GM19328 (cell line): Measurements from ENCODE around the gene RSU1.

Experiments used
- ATAC-seq: cut with Tn5 transposase; IDR thresholded peaks from one replicate; pipeline ENCODE4 v1.9.1; 2021; ENCODE audit warnings: mild to moderate bottlenecking, moderate library complexity; ENCODE audit not compliant: unreplicated experiment

Gene RSU1

DNA sequence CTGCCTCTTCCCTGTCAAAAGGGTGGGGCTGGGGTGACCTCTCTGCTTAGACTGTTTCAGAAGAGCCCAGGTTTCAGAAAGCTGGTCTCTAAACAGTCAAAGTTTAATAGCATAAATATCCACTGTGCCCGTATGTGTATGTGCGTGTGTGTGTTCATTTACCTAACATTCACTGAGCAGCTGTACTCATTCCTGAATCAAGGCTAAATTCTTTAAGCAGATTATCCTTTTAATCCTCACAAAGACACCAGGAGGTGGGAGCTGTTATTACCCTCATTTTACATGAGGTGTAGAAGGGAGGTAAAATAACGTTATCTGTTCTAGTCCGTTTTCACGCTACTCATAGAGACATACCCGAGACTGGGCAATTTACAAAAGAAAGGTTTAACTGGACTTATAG, 72.2 kb downstream of the RSU1 start:
- no peak for ATAC-seq

GRCh38 chr10:16742165-16742960, 74.9 kb downstream of the RSU1 start:
- ATAC-seq = no peak

- ATAC-seq = no peak
Observed at GRCh38 chr10:16741540-16741939, 75.7 kb downstream of the RSU1 start.

DNA sequence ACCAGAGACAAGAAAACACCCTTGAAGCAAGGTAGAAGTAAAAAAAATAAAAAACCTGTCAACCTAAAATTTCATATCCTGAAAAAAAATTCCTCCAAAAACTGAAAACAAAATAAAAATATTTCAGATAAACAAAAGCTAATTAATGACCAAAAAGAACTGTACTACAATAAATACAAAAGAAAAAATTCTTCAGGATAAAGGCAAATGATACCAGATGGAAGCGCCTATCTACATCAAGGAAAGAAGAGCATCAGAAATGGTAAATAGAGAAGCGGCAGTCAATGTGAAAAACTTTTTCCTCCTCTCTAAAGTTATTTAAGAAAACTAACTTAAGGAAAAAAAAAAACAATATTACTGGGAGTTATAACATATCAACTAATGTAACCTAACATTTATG, 79.8 kb downstream of the RSU1 start:
- ATAC-seq = no peak

GRCh38 chr10:16735671-16736070, 81.6 kb downstream of the RSU1 start:
- no peak for ATAC-seq

DNA sequence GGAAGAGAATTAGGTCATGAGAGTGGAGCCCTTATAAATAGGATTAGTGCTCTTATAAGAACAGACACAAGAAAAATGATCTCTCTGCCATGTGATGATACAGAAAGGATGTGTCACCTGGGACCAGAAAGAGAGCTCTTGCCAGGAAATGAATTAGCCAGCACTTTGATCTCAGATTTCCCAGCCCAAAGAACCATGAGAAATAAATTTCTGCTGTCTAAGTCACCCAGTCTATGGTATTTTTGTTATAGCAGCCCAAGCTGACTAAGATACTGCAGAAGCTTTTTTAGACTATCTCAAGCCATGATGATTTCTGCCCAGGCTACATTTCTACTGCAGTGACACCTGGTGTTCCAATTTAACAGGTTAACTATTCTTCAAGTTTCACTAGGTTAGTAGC, 84.8 kb downstream of the RSU1 start:
- no peak for ATAC-seq

- ATAC-seq = no peak
Observed at GRCh38 chr10:16728266-16728665, 89.0 kb downstream of the RSU1 start.

DNA sequence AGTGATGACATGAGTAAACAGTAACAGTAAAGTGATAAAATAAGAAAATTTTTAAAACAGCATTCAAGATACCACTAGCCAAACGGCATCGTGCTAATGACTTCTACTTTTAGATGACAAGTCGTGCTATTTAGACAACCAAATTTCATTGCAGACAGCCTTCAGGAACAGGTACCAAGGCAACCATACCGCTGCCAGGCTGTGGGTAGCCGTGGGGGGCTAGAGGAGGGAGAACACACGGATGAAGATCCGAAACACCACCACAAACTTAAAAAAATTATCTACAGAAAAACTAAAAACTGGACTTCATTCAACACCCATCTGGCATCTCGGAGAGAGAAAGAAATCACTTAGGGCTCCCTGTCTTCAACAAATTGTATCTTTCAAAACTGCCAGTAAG, 89.6 kb downstream of the RSU1 start:
- ATAC-seq = no peak

DNA sequence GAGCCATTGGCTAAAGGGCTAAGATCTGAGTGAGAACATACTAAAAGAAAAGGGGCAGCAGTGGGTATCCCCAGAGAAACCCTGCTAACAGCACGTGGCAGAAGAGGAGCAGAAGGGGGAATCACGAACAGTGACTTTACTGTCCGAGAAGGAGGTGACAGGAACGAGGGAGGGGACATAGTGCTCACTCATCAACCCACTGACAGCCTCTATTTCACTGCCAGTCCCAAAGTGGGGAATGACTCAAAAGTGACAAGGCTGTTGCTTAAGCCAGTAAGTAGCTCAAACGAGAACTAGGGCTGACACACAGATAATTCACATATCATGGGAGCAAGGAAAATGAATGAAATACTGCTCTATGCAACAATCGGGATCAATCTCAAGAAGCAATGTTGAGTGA, 92.7 kb downstream of the RSU1 start:
- ATAC-seq = no peak

- no peak for ATAC-seq
Observed at GRCh38 chr10:16720812-16721211, 96.4 kb downstream of the RSU1 start.

DNA sequence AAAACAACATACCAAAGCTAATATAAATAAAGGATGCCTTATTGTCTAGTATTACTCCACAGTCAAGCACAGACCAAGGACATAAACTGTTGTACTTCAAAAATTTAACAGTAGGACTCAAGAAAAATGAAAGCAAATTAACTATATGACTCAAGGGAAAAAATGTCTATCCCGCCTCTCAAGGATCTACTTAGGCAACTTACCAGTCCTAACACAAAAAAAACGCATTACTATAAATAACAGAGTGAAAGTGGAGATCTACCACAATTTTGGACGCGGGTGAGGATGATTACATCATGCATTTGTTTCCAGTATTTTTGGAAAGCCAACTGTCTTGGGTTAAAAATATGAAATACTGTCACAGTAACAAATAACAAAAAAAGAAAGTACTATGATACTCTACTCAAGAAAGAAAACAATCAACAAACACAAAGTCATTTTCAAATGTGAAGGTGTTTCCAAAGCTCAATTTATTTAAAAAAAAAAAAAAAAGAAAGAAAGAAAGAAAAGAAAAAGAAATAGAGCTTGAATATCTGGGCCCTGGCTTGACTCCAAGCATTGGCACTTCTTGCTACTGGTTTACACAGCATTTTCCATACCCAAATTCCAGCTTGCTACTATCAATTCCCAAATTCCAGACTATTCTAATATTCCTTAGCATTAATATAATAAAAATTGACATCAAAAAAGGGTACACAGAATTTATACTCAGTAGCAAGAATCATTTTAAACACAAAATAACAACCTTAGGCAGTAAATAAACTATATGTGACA, 99.4 kb downstream of the RSU1 start:
- no peak for ATAC-seq

GRCh38 chr10:16716051-16716450, 101.2 kb downstream of the RSU1 start:
- ATAC-seq = no peak

GRCh38 chr10:16713290-16713689, 103.9 kb downstream of the RSU1 start:
- no peak for ATAC-seq

GRCh38 chr10:16712883-16713282, 104.3 kb downstream of the RSU1 start:
- no peak for ATAC-seq

GRCh38 chr10:16700331-16700730, 116.9 kb downstream of the RSU1 start:
- no peak for ATAC-seq

DNA sequence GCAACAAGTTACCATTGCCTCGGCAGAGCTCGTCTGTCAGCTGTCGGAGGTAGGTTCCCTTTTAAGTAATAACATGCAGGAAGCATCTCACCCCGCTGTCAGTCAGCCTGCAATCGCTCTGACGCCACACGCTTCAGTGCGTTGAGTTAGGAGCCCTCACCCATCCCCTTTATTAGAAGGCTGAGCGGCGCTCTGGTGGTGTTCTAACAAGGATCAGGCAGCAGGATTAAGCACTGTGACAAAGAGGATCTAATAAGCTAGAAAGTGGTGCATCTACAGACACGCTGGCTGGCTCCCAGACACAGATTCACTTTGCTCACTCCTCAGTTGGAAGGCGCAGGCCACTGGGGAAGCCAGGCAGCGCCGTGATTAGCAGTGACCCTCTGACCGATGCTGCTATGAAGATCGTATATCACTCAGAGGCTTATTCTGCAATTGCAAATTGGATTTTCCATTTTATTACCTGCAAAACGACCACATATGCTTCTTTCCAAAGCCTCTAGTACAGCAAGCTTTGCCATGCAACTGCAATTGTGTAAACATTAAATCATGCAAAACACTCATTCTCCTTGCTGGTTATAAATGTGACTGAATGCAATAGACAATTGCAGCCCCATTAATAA, 117.7 kb downstream of the RSU1 start:
- no peak for ATAC-seq

- ATAC-seq = no peak
Observed at GRCh38 chr10:16698461-16698860, 118.8 kb downstream of the RSU1 start.

- no peak for ATAC-seq
Observed at GRCh38 chr10:16690417-16690816, 126.8 kb downstream of the RSU1 start.

DNA sequence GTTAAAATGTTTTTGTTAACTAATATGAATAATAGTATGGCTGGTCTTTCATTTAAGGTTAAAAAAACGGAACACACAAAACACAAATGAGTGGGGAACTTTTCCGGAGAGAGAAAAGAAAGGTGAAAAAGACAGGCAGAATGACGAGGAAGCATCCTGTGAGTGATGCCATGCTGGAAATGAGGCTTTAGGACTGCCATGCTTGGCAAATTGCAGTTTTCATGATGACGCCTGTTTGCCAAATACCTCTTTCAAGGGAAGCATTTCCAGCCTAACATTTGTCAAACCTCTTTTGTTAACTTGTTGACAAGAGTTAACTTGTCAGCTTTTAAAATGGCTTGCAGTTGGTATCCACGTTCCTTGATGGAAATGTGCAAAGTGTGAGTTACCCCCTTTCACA, 127.5 kb downstream of the RSU1 start:
- ATAC-seq = no peak

- no peak for ATAC-seq
Observed at GRCh38 chr10:16689227-16689626, 128.0 kb downstream of the RSU1 start.

GRCh38 chr10:16686054-16686902, 130.9 kb downstream of the RSU1 start:
- ATAC-seq = no peak
